HepG2 (cell line): ENCODE data around the gene SDCCAG8. TPM values are rescaled to one million over a fixed set of nuclear protein-coding genes. Genes with fewer than 3 reads are reported as not detected.

Experiments used
- DNMT3B ChIP-seq: conservative IDR thresholded peaks from 2 replicates; pipeline ENCODE4 v1.6.1; 2016; ENCODE audit warnings: missing biosample characterization, control low read depth
- FOXP1 ChIP-seq, 2 experiments: fragments of 450-650 bp in 1 of 2; IDR thresholded peaks; 2 replicates each; pipeline ENCODE4 v1.6.1; 2017 to 2018; ENCODE audit warnings: antibody characterized with exemption in 1 of 2
- HCFC1 ChIP-seq: fragments of 150-350 bp; IDR thresholded peaks from 2 replicates; pipeline ENCODE4 v1.6.1; 2014; ENCODE audit warnings: low read depth, low read length
- HIVEP1 ChIP-seq: sonication (generic); formaldehyde crosslinking; IDR thresholded peaks from 2 replicates; pipeline ENCODE4 v1.4.0; 2020; ENCODE audit warnings: mild to moderate bottlenecking, missing genetic modification reagents
- KDM2A ChIP-seq: sonication (generic); formaldehyde crosslinking; IDR thresholded peaks from 2 replicates; pipeline ENCODE4 v1.4.0; 2020; ENCODE audit warnings: low read depth, missing genetic modification reagents, borderline replicate concordance
- MBNL3 ChIP-seq: fragments of 250-450 bp; sonication (Bioruptor Pico); conservative IDR thresholded peaks from 2 replicates; pipeline ENCODE4 v1.8.0; 2022; ENCODE audit warnings: mild to moderate bottlenecking, inconsistent platforms
- MED1 ChIP-seq: sonication (generic); formaldehyde crosslinking; IDR thresholded peaks from 2 replicates; pipeline ENCODE4 v1.4.0; 2020; ENCODE audit warnings: missing genetic modification reagents
- MTF2 ChIP-seq: sonication (generic); formaldehyde crosslinking; IDR thresholded peaks from 2 replicates; pipeline ENCODE4 v1.5.0; 2020; ENCODE audit warnings: missing genetic modification reagents, borderline replicate concordance
- PAWR ChIP-seq: sonication (generic); formaldehyde crosslinking; IDR thresholded peaks from 2 replicates; pipeline ENCODE4 v1.4.0; 2020; ENCODE audit warnings: missing genetic modification reagents, mild to moderate bottlenecking, borderline replicate concordance
- SOX6 ChIP-seq, 2 experiments: fragments of 450-650 bp in 1 of 2; sonication (generic) in 1 of 2; formaldehyde crosslinking in 1 of 2; IDR thresholded peaks; 2 replicates each; pipeline versions ENCODE4 v1.4.0 to v1.6.1; 2017 to 2020; ENCODE audit warnings: antibody characterized with exemption in 1 of 2, mild to moderate bottlenecking in 1 of 2, missing genetic modification reagents in 1 of 2
- TARDBP ChIP-seq: sonication (generic); formaldehyde crosslinking; IDR thresholded peaks from 2 replicates; pipeline ENCODE4 v1.8.0; 2022; ENCODE audit warnings: mild to moderate bottlenecking, missing genetic modification reagents
- THYN1 ChIP-seq: sonication (generic); formaldehyde crosslinking; IDR thresholded peaks from 2 replicates; pipeline ENCODE4 v1.8.1; 2023; ENCODE audit warnings: low read depth, mild to moderate bottlenecking, moderate library complexity, missing genetic modification reagents, borderline replicate concordance
- ZKSCAN8 ChIP-seq: IDR thresholded peaks from 2 replicates; pipeline ENCODE4 v1.6.1; 2016; ENCODE audit warnings: borderline replicate concordance, missing genetic modification reagents, missing compliant biosample characterization
- ZNF121 ChIP-seq: sonication (generic); formaldehyde crosslinking; IDR thresholded peaks from 2 replicates; pipeline ENCODE4 v1.5.0; 2020; ENCODE audit warnings: mild to moderate bottlenecking, missing genetic modification reagents
- ZNF138 ChIP-seq: sonication (generic); formaldehyde crosslinking; IDR thresholded peaks from 2 replicates; pipeline ENCODE4 v1.5.0; 2020; ENCODE audit warnings: mild to moderate bottlenecking, low read depth, missing genetic modification reagents
- ZNF260 ChIP-seq: sonication (generic); formaldehyde crosslinking; IDR thresholded peaks from 2 replicates; pipeline ENCODE4 v1.4.0; 2020; ENCODE audit warnings: missing genetic modification reagents, low read depth, mild to moderate bottlenecking, borderline replicate concordance
- ZNF350 ChIP-seq: sonication (generic); formaldehyde crosslinking; IDR thresholded peaks from 2 replicates; pipeline ENCODE4 v1.4.0; 2020; ENCODE audit warnings: mild to moderate bottlenecking, low read depth, missing genetic modification reagents, borderline replicate concordance
- ZNF430 ChIP-seq: sonication (generic); formaldehyde crosslinking; IDR thresholded peaks from 2 replicates; pipeline ENCODE4 v1.9.0; 2021; ENCODE audit warnings: mild to moderate bottlenecking, missing genetic modification reagents
- ZNF570 ChIP-seq: sonication (generic); formaldehyde crosslinking; IDR thresholded peaks from 2 replicates; pipeline ENCODE4 v1.4.0; 2020; ENCODE audit warnings: mild to moderate bottlenecking, missing genetic modification reagents, borderline replicate concordance
- ZSCAN21 ChIP-seq: sonication (generic); formaldehyde crosslinking; IDR thresholded peaks from 2 replicates; pipeline ENCODE4 v1.8.0; 2022; ENCODE audit warnings: mild to moderate bottlenecking, missing genetic modification reagents, moderate library complexity, borderline replicate concordance
- polyA plus RNA-seq, 8 experiments: library from polyadenylated mRNA; depleted of rRNA in 3 of 8; stranded (reverse) in 7 of 8; unstranded in 1 of 8; fragments of >200 nt; fragmentation: Illumina TruSeq in 4 of 8; extraction: Trizol in 4 of 8; gene quantifications; 2 replicates each; pipeline versions ENCODE4 v1.2.1 to v1.2.3, GENCODE V29; 2011 to 2016; ENCODE audit warnings: low read depth in 4 of 8, missing spikeins in 1 of 8, mixed read lengths in 1 of 8; ENCODE audit not compliant: insufficient read depth in 1 of 8
- total RNA-seq, 5 experiments: library from RNA; depleted of rRNA; stranded (reverse); fragments of >200 nt; fragmentation: Illumina TruSeq; extraction: Trizol; gene quantifications; 2 replicates each; pipeline ENCODE4 v1.2.3, GENCODE V29; 2016; ENCODE audit warnings: low read depth in 1 of 5
- TF ChIP-seq, protein P1 (sequence below): sonication (generic); formaldehyde crosslinking; conservative IDR thresholded peaks from 2 replicates; pipeline ENCODE4 v1.5.0; 2020; ENCODE audit warnings: missing genetic modification reagents
- TF ChIP-seq, protein P2 (sequence below): sonication (generic); formaldehyde crosslinking; IDR thresholded peaks from 2 replicates; pipeline ENCODE4 v1.8.0; 2022; ENCODE audit warnings: missing genetic modification reagents, mild to moderate bottlenecking, moderate library complexity, borderline replicate concordance
- TF ChIP-seq, protein P3 (sequence below): IDR thresholded peaks from 2 replicates; pipeline ENCODE4 v1.6.1; 2018; ENCODE audit warnings: missing genetic modification reagents, mild to moderate bottlenecking, missing compliant biosample characterization

SDCCAG8 gene
- total and polyA plus RNA-seq, 2 of the 13 experiments (the other 11 are each of a cell fraction or from before 2014, with no cell fraction given): 9.5 to 13.4 TPM

DNA sequence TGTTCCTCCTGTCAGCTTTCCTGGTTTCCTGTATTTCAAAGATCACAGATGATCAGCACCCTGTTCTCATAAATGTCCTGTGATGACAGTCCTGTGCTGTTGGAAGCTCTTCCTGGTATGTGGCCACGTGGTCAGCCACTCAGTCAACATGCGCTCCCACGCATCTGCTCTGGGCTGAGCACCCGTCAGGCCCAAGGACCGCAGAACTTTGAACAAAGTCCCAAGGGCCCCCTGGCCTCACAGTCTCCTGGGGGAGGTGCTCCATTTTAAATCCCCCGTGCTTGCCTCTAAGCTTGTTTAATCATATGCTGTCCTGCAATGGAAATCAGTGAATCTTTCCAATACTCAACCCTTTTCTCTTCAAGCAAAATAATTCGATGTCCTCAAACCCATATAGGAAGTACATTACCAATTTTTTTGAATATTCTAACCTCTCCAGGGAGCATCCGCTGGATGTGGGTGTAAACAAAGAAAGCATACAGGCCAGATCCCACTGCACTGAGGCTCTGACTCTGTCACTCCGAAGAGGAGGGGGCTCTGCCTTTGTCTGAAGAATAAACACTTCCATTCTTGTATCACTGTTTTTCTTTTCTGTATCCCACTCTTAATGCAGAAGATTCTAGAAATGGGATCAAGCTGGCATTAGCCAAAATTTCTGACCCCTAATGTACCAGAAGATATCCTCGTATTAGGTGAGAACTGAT lies 250.3 kb downstream of the SDCCAG8 start (continued):
- TF ChIP-seq, protein P1, sequence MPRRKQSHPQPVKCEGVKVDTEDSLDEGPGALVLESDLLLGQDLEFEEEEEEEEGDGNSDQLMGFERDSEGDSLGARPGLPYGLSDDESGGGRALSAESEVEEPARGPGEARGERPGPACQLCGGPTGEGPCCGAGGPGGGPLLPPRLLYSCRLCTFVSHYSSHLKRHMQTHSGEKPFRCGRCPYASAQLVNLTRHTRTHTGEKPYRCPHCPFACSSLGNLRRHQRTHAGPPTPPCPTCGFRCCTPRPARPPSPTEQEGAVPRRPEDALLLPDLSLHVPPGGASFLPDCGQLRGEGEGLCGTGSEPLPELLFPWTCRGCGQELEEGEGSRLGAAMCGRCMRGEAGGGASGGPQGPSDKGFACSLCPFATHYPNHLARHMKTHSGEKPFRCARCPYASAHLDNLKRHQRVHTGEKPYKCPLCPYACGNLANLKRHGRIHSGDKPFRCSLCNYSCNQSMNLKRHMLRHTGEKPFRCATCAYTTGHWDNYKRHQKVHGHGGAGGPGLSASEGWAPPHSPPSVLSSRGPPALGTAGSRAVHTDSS (CRISPR knock-in tag): no peak
- TF ChIP-seq DNMT3B (CRISPR knock-in tag): no peak
- TF ChIP-seq ZNF138 (CRISPR knock-in tag): no peak
- TF ChIP-seq FOXP1 (IDR thresholded peaks at IDR 0.05): no peak
- TF ChIP-seq FOXP1 (CRISPR knock-in tag; IDR thresholded peaks at IDR 0.05): peak; percentile 26; the same call in 1 of the 2 replicates
- peak; percentile 90 for TF ChIP-seq ZNF350 (CRISPR knock-in tag)
- no peak for TF ChIP-seq MBNL3 (CRISPR knock-in tag)
- TF ChIP-seq, protein P2, sequence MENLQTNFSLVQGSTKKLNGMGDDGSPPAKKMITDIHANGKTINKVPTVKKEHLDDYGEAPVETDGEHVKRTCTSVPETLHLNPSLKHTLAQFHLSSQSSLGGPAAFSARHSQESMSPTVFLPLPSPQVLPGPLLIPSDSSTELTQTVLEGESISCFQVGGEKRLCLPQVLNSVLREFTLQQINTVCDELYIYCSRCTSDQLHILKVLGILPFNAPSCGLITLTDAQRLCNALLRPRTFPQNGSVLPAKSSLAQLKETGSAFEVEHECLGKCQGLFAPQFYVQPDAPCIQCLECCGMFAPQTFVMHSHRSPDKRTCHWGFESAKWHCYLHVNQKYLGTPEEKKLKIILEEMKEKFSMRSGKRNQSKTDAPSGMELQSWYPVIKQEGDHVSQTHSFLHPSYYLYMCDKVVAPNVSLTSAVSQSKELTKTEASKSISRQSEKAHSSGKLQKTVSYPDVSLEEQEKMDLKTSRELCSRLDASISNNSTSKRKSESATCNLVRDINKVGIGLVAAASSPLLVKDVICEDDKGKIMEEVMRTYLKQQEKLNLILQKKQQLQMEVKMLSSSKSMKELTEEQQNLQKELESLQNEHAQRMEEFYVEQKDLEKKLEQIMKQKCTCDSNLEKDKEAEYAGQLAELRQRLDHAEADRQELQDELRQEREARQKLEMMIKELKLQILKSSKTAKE (CRISPR knock-in tag): 0 out of 2 replicates have a peak, but pooled peaks have one; percentile 25
- no peak for TF ChIP-seq THYN1 (CRISPR knock-in tag)
- no peak for TF ChIP-seq MTF2 (CRISPR knock-in tag)
- peak; percentile 75; the same call in 1 of the 2 replicates for TF ChIP-seq KDM2A (CRISPR knock-in tag)
- no peak for TF ChIP-seq ZNF121 (CRISPR knock-in tag)
- TF ChIP-seq PAWR (CRISPR knock-in tag): no peak
- 0 out of 2 replicates have a peak, but pooled peaks have one; percentile 34 for TF ChIP-seq HIVEP1 (CRISPR knock-in tag)
- no peak for TF ChIP-seq ZNF260 (CRISPR knock-in tag)
- TF ChIP-seq ZSCAN21 (CRISPR knock-in tag): peak; percentile 77; the same call in 1 of the 2 replicates
- TF ChIP-seq SOX6 (IDR thresholded peaks at IDR 0.05): no peak
- TF ChIP-seq SOX6 (CRISPR knock-in tag; IDR thresholded peaks at IDR 0.05): peak; percentile 93
- TF ChIP-seq, protein P3, sequence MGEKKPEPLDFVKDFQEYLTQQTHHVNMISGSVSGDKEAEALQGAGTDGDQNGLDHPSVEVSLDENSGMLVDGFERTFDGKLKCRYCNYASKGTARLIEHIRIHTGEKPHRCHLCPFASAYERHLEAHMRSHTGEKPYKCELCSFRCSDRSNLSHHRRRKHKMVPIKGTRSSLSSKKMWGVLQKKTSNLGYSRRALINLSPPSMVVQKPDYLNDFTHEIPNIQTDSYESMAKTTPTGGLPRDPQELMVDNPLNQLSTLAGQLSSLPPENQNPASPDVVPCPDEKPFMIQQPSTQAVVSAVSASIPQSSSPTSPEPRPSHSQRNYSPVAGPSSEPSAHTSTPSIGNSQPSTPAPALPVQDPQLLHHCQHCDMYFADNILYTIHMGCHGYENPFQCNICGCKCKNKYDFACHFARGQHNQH (CRISPR knock-in tag): peak; percentile 100
- TF ChIP-seq TARDBP (CRISPR knock-in tag): peak; percentile 76; the same call in 1 of the 2 replicates
- peak; percentile 92 for TF ChIP-seq MED1 (CRISPR knock-in tag)
- TF ChIP-seq HCFC1: no peak
- no peak for TF ChIP-seq ZNF570 (CRISPR knock-in tag)
- peak; percentile 92; the same call in 1 of the 2 replicates for TF ChIP-seq ZNF430
- peak; percentile 77; the same call in 1 of the 2 replicates for TF ChIP-seq ZKSCAN8 (CRISPR knock-in tag)
